Measurements from ENCODE around the gene ALKBH7. TPM values are rescaled to one million over a fixed set of nuclear protein-coding genes. Genes with fewer than 3 reads are reported as not detected.
"Not testable (repeated sequence)": the region's sequence is repeated elsewhere in the genome, so short reads cannot be mapped to it uniquely, and the experiment has no call there.

The ALKBH7 gene
- polyA plus RNA-seq, 4 donors, result 41.7 to 107 (median 53.5) TPM

DNA sequence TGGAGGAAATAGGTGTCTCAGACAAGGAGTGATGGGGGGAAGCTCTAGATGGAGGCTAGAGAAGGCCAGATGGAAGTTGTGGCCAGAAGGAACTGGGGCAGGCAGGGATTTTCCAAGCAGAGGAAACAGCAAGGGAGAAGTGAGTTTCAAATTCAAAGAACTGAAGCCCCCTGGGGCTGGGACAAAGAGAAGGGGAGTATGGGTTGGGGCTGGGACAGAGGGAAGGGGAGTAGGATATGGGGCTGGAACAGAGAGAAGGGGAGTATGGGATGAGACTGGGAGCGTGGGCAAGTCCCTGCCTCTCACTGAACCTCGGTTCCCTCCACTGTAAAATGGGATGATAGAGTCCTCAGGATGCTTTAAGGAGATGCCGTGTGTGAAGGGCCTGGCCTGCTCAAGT, 22.2 kb downstream of the ALKBH7 start:
- no peak for DNase-seq (ENCODE audit: low read depth in 4 of 4, low spot score in 3 of 4)

DNA sequence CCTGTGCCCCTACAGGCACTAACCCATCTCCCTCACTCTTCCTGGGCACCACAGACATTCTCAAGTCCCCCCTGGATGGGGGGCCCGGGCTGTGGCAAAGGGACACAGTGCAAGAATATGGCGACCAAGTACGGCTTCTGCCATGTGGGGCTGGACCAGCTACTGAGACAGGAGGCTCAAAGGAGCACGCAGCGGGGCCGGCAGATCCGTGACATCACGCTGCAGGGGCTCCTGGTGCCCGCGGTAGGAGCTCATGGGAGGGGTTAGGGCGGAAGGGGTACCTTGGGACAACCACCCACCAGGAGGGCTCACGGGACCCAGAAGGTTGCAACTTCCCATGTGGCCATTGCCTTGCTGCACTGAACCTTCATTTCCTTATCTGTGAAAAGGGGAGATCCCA, 23.7 kb downstream of the ALKBH7 start:
- DNase-seq (ENCODE audit: low read depth in 4 of 4, low spot score in 3 of 4), result no peak

DNA sequence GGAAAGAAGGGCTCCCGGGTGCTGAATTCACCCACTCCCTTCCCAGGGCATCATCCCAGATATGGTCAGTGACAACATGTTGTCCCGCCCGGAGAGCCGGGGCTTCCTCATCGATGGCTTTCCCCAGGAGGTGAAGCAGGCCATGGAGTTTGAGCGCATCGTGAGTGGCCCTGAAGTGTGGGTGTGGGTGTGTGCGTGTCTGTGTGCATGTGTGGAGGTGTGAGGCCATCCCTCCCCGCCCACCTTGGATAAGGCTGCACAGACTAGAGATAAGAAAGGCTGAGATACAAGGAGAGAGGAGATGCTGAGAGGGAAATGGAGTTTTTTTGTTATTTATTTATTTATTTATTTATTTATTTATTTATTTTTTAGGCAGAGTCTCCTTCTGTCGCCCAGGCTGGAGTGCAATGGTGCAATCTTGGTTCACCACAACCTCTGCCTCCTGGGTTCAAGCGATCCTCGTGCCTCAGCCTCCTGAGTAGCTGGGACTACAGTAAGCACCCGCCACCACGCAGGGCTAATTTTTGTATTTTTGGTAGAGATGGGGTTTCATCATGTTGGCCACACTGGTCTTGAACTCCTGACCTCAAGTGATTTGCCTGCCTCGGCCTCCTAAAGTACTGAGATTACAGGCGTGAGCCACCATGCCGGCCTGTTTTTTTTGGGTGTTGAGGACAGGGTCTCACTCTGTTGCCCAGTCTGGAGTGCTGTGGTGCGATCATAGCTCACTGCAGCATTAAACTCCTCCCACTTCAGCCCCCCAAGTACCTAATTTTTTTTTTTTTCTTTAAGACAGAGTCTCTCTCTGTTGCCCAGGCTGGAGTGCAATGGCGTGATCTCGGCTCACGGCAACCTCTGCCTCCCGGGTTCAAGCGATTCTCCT, 27.7 kb downstream of the ALKBH7 start:
- not testable (repeated sequence) for DNase-seq (ENCODE audit: low read depth in 4 of 4, low spot score in 3 of 4)

DNA sequence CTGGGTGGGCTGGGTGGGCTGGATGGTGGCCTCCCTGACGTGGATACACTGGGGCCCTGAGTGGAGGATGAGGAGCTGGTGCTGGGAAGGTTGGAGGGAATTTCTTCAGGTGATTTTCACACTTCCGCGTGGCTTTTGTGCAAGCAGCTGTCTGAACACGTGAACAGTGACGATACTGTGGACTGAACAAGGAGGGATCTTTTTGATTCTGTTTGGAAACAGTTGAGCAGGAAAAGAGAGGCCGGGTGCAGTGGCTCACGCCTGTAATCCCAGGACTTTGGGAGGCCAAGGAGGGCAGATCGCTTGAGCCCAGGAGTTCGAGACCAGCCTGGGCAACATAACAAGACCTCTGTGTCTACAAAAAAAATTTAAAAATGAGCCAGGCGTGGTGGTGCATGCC, 29.5 kb downstream of the ALKBH7 start:
- DNase-seq (ENCODE audit: low read depth in 4 of 4, low spot score in 3 of 4), result no peak

DNA sequence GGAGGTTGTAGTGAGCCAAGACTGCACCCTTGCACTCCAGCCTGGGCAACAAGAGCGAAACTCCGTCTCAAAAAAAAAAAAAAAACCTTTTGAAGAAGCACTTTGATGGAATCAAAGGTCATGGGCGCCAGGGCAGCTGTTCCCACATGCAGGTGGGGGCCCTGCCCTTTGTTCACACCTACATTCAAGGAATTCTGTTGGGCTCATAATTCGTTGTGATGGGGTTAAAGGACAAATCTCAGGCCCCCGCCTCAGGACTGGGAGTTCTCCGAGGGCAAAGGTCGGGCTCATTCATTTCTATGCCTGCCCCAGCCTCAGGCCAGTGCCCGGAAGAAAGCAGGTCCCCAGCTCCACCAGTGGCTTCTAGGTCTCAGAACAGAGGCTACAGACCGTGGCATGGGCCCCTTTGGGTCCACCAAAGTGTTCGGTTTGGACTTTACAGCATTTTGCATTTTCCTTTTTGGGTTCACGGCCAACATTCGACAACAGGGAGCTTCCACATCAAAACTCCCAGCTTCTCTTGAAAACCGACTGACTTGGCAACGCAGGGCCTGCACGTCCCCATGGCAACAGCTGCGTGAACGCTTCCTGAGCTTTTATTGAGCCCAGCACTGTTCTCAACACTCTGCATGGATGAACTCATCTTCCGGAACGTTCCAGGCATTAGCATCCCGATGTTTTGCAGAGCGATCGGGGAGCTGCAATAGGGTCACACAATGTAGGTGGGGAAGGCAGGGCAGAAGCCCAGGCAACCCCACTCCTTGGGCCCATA, 30.4 kb downstream of the ALKBH7 start:
- peak in 1 of 4 donors; percentile 60 for DNase-seq (ENCODE audit: low read depth in 4 of 4, low spot score in 3 of 4)

DNA sequence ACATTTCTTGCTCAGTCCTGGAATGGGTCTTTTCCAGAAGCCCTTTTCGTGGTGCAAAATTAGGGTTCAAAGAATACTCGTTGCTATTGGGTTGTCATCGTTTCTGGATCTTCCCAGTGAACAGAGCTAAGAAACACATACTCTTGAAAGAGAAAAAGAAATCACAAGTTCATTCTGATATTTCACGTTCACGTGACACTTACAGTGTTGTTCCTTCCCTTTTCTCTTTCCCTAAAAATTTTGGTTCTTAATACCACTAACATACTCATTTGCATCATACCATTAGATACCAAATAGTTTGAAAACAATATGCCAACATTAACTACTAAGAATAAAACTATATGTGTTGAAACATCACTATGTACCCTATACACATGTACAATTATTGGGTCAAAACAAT, 33.8 kb downstream of the ALKBH7 start:
- DNase-seq (ENCODE audit: low read depth in 4 of 4, low spot score in 3 of 4), result no peak

DNA sequence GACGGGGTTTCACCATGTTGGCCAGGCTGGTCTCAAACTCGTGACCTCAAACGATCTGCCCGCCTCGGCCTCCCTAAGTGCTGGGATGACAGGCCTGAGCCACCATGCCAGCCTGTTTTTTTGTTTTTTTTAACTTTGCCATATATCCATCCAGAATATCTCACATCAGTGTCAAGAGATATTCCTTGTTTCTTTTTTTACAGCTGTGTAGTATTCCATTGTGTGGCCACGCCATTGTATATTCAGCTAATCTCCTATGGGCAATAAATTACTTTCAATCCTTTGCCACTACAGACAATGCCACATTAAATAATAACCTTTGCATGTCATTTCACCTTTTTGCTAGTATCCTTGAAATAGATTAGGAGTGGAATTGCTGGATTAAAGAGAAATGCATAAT, 36.8 kb downstream of the ALKBH7 start:
- no peak for DNase-seq (ENCODE audit: low read depth in 4 of 4, low spot score in 3 of 4)

DNA sequence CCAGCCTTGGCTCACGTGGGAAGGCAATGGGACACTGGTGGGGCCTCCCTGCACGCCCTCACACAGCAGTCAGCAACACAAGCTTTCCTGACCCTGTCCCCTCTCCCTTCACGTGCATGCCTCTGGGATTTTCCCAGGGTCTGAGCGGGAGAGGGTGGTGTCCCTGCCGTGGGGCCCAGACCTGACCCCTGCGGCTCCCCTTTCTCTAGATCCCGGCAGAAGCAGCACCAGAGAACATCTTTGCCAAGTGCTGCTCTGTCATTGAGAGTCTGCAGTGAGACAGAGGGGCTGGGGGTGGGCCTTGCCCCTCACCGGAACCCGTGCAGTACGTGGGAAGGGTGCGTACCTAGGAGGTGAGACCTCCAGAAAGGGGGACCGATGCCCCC, 39.5 kb downstream of the ALKBH7 start:
- DNase-seq (ENCODE audit: low read depth in 4 of 4, low spot score in 3 of 4), result no peak

DNA sequence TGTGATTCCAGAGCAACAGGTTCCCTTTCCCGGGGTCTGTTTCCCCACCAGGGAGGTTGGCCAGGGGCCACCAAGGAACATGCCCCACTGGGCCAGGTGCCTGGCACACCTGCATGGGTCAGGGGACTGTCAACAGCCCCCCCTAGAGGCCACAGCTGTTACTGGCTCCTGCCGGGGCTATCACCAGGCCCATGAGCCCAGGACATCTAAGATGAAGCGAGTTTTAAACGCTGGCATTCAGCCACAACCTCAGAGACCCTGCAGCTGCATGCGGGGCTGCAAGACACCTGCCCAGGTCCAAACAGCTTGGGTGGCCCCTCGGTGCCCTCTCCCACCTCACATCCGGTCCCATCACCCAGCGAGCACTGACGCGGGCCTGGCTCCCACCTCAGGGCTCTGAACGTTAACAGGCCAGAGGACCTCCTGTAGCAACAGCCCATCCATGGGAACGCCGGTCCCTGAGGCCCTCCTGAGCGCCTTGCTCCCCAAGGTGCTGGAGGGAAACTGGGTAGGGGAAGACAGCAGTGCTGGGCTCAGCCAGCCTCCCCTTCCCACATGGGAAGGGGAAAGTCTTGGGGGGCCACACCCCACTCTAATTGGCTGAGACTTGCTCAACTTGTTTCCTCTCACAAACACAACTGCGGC, 40.0 kb downstream of the ALKBH7 start:
- DNase-seq (ENCODE audit: low read depth in 4 of 4, low spot score in 3 of 4), result no peak

DNA sequence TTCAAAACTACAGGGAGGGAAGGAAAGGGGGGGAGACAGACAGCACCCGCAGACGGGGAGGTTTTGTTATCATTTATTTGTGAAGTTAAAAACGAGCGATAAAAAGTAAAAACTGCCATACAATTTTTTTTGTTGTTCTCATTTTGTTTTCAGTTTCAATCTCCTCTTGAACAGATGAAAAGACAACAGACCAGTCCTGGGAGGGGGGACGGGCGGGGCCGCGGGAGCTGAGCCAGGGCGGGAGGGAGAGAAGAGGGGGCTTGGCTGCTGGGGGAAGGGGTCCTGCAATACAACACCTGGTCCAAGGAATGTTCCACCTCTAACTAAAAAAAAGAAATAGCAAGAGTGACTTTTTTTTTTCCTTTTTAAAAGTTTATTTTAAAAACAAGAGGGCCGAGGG, 40.7 kb downstream of the ALKBH7 start:
- DNase-seq (ENCODE audit: low read depth in 4 of 4, low spot score in 3 of 4), result no peak

DNA sequence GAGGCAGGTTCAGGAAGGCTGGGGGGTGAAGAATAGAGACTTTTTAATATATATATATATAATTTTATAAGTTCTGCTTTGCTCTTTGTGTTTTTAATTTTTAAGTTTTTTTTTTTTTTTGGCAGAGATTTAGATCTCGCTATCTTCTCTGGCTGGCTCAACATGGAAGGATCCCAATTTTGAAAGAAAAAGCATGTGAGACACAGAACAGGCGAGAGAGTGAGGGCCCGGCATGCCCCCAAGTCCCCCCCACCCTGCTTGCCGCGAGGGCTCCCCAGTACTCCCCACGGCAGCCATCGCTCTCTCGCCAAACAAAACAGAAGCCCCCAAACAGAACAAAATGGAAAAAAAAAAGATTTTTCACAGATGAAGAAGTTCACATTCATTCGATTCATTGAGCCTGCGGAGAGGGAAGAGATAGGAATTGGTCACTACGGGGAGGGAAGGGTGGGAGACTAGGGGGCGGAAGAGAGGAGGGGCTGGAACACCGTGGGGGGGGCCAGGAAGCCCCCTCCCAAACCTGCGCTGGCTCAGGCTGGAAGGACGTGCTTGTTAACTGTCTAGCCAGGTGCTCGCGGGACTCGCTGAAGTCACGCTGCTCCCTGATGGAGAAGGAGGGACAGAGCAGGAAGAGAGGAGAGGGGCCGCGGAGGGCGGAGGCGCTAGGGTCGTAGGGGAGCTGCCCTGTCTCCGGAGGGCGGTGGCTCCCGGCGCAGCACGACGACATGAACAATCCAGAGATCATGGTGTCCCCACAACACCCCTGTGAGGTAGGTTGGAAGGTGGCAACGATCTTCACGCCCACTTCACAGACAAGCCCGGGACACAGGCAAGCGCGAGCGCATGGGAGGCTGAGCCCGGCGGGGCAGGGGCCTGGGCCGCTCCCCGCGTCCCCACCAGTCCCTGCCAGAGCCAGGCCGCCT, 41.4 kb downstream of the ALKBH7 start:
- no peak for DNase-seq (ENCODE audit: low read depth in 4 of 4, low spot score in 3 of 4)

DNA sequence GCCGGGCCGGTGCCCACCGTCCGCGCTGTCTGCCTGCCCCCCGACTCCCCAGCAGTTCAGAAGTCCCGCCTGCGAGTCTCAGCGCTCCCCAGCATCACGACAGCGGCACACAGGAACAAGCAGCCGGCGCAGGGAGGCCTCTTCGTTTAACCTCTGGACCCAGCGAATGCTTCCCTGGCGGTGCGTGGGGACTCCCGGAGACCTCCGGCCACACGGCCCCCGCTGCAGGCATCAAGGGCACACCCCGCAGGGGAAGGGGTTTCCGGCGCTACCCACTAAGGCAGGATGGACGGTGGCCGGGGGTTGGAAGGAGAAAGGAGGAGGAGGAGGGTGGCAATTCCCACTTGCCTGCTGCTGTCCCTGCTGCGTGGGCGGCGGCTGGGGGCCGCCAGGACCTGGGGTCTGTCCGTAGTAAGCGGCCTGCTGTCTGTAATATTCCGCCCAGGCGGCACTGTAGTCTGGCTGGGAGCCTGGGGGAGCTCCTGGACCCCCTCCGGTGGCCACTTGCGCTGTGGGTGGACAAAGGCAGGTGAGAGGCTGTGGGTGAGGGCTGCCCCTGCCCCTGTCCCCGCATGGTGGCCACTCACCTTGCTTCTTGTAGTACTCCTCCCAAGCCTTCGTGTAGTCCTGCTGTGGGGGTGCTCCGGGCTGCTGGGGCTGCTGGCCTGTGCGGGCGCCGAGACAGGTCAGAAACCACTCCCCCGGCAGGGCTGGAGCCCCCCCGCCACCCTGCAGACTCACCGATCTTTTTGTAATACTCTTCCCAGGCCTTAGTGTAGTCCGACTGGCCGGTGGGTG, 42.4 kb downstream of the ALKBH7 start:
- DNase-seq (ENCODE audit: low read depth in 4 of 4, low spot score in 3 of 4), result no peak

DNA sequence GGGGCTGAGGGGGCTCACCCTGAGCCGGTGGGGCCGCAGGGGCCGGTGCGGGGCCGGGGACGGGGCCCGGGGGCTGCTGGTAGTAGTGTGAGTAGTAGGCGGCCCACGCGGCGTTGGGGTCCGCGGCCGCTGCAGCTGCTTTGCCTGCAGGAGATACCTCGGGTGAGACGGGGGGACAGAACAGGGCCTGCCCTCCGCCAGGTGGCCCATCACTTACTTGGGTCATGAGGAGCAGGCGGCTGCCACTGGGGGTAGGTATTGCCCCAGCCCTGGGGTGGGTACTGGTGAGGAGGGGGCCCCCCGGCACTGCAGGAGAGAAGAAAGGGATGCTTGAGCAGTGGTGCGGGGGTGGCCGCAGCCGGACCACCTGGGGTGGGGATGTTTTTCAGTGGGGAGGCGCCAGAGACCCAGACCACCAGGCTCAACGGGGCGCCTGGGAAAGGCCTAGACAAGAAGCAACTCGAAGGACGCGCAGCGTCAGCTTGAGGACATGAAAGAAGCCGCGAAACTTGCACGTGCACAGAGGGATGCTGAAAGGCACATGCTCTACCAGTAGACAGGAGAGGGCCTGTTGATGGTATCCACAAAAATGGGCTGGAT, 43.1 kb downstream of the ALKBH7 start:
- no peak for DNase-seq (ENCODE audit: low read depth in 4 of 4, low spot score in 3 of 4)

DNA sequence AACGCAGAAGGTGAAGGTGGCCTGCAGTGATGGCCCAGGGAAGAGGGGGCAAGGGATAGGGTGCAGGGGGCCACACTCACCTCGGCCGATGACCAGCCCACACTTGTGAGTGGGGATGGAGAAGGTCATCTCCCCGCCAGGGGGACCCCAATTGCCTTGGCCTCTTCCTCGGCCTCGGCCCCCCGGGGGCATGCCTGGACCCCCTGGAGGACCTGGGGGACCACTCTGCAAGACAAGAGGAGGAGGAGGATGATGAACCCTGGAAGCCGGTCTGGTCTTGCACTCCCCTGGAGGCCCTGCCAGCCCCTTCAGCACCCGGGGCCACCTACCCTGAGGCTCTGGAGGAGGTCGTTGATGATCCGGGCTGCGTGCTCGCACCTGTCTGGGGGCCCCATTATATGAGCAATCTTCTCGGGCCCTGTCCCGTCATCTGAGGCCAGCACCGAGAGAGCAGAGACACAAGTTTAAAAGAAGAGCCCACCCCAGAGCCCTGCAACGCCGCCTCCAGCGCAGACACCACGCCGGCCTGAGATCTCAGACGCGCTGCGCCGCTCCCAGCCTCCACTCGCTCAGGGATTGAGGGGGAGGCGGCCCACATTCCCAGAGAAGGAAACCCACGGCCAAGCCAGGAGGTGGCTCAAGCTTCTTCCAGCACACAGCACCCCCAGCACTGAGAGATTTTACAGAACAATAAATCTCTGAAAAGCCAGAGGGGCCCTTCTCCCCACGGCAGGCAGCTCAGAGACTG, 44.2 kb downstream of the ALKBH7 start:
- no peak for DNase-seq (ENCODE audit: low read depth in 4 of 4, low spot score in 3 of 4)

DNA sequence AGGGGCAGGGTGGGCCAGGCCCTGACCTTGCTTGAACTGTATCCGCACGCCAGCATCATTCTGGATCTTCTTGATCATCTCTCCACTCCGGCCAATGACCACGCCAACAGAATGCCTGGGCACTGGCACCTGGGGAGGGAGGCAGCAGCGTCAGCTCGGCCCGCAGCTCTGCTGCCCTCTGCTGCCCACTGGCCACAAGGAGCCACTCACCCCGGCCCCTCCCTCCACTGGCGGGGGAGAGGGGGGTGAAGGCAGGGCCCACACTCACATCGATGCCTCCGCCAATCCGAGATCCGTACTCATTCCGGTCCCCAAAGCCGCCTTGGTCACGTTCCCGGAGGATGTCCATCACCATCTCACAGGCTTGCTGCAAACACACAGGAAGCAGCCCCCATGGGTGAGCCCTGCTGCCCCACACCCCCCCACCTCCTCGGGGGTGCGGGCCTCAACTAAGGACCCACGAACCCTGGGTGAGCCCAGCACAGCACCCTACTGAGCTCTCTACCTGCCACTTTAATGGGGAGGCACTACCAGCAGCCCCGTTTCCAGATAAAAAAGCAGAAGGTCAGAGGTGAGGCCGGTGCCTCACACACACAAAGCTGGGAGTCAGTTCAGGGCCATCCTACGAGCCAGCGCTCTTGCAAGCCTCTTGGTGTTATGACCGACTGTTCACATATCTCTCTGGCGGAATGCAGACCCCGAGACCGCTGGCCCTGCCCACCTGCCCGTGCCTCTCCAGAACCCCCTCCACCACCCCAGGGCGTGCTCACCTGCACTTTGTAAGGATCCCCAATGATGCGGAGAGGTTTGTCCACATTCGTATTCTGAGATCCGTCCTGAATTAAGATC, 45.3 kb downstream of the ALKBH7 start:
- no peak for DNase-seq (ENCODE audit: low read depth in 4 of 4, low spot score in 3 of 4)

DNA sequence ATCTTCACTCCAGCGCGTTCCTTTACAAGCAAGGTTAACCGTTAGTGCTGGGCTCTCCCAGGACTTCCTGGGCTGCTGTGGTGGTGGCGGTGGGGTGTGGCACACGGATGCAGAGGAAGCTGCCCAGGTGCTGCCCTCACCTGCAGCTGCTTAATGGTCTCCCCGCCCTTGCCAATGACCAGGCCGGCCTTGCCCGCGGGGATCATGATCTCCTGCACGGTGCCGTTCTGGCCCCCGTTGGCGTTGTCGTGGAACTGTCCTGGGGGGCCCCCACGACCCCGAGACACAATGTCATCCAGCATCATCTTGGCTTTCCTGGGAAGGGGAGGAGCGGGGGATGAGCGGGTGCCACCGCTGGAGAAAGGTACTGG, 46.0 kb downstream of the ALKBH7 start:
- DNase-seq (ENCODE audit: low read depth in 4 of 4, low spot score in 3 of 4), result no peak
